ENCODE data around the gene VPS35L.
A peak's percentile ranks its signal among the peaks of the same experiment; 100 is the strongest.

The VPS35L gene

GRCh38 chr16:19555186-19555937 lies at the start of gene VPS35L:
Gene VPS35L, plus strand, starts transcription at chr16:19555703. Its CDS starts 27 bp downstream, at chr16:19555730.
- peak; percentile 94 for DNase-seq (ENCODE audit: low read depth)

GRCh38 chr16:19506965-19507364 lies 48.5 kb upstream of the VPS35L start:
- DNase-seq (ENCODE audit: low read depth), result no peak

- no peak for DNase-seq (ENCODE audit: low read depth)
Measured at GRCh38 chr16:19507867-19508266, 47.6 kb upstream of the VPS35L start.

GRCh38 chr16:19512297-19512696 lies 43.2 kb upstream of the VPS35L start:
- no peak for DNase-seq (ENCODE audit: low read depth)

- no peak for DNase-seq (ENCODE audit: low read depth)
Measured at GRCh38 chr16:19513377-19514053, 42.0 kb upstream of the VPS35L start.

- DNase-seq (ENCODE audit: low read depth), result no peak
Measured at GRCh38 chr16:19515757-19516156, 39.7 kb upstream of the VPS35L start.

- no peak for DNase-seq (ENCODE audit: low read depth)
Measured at GRCh38 chr16:19517424-19518089, 37.9 kb upstream of the VPS35L start.

- DNase-seq (ENCODE audit: low read depth), result no peak
Measured at GRCh38 chr16:19518388-19518787, 37.1 kb upstream of the VPS35L start.

GRCh38 chr16:19520861-19521331 lies 34.6 kb upstream of the VPS35L start:
- DNase-seq (ENCODE audit: low read depth), result peak; percentile 16

- peak; percentile 93 for DNase-seq (ENCODE audit: low read depth)
Measured at GRCh38 chr16:19521471-19522396, 33.8 kb upstream of the VPS35L start, which contains the start of gene GDE1. Gene GDE1, minus strand, starts transcription at chr16:19522098. Its CDS starts 134 bp downstream, at chr16:19521964.

- DNase-seq (ENCODE audit: low read depth), result no peak
Measured at GRCh38 chr16:19522397-19522732, 33.1 kb upstream of the VPS35L start.

GRCh38 chr16:19522760-19523159 lies 32.7 kb upstream of the VPS35L start:
- no peak for DNase-seq (ENCODE audit: low read depth)

GRCh38 chr16:19523184-19523558 lies 32.3 kb upstream of the VPS35L start:
- DNase-seq (ENCODE audit: low read depth), result no peak

GRCh38 chr16:19523559-19524355 lies 31.7 kb upstream of the VPS35L start, which contains the start of gene CCP110:
Gene CCP110, plus strand, starts transcription at chr16:19523942. Its CDS starts 3,940 bp downstream, at chr16:19527882.
- peak; percentile 90 for DNase-seq (ENCODE audit: low read depth)

- no peak for DNase-seq (ENCODE audit: low read depth)
Measured at GRCh38 chr16:19524356-19524615, 31.2 kb upstream of the VPS35L start.

- no peak for DNase-seq (ENCODE audit: low read depth)
Measured at GRCh38 chr16:19524616-19525384, 30.7 kb upstream of the VPS35L start.

- no peak for DNase-seq (ENCODE audit: low read depth)
Measured at GRCh38 chr16:19525385-19525723, 30.1 kb upstream of the VPS35L start.

GRCh38 chr16:19527161-19527560 lies 28.3 kb upstream of the VPS35L start:
- no peak for DNase-seq (ENCODE audit: low read depth)

GRCh38 chr16:19528666-19529065 lies 26.8 kb upstream of the VPS35L start:
- DNase-seq (ENCODE audit: low read depth), result no peak

- no peak for DNase-seq (ENCODE audit: low read depth)
Measured at GRCh38 chr16:19532601-19533000, 22.9 kb upstream of the VPS35L start.

All from activated T-cell treated with anti-CD3 and anti-CD28 coated beads for 48 hours (primary cell).